Common myeloid progenitor, CD34-positive (primary cell): ENCODE measurements around the gene TPM2.

Experiments used
- CTCF ChIA-PET: fragments of 350-600 bp; sonication (Branson Sonifier 250); formaldehyde crosslinking; loops from one replicate; lab custom pipeline; 2021; ENCODE audit warnings: antibody characterized with exemption; lab: Charles Lee
- POLR2A ChIA-PET: fragments of 350-600 bp; sonication (Branson Sonifier 250); formaldehyde crosslinking; loops from one replicate; lab custom pipeline; 2021; ENCODE audit warnings: antibody characterized with exemption; lab: Charles Lee
- DNase-seq, 3 donors: peaks; one replicate each; pipeline versions ENCODE4 v3.0.0 to v3.0.0-alpha.2; 2013
- H3K27ac ChIP-seq, 2 experiments: 1 replicate in 1 of 2; 2 replicates in 1 of 2; pipeline ENCODE4 v1.7.0; 2013; ENCODE audit warnings: inconsistent platforms in 2 of 2, low read length in 2 of 2, mild to moderate bottlenecking in 2 of 2, low read depth in 1 of 2, moderate library complexity in 1 of 2; ENCODE audit not compliant: severe bottlenecking in 2 of 2, insufficient read depth in 1 of 2, poor library complexity in 1 of 2
- H3K27me3 ChIP-seq, 5 experiments: replicated peaks in 2 of 5; 1 replicate in 3 of 5; 2 replicates in 2 of 5; pipeline versions ENCODE4 v1.6.1 to v1.7.0; 2013; ENCODE audit warnings: low read length in 4 of 5, mild to moderate bottlenecking in 2 of 5, moderate library complexity in 2 of 5, inconsistent platforms in 1 of 5; ENCODE audit not compliant: insufficient read depth in 5 of 5, control insufficient read depth in 4 of 5
- H3K36me3 ChIP-seq, 4 experiments: 1 replicate in 2 of 4; 2 replicates in 2 of 4; pipeline versions ENCODE4 v1.6.1 to v1.7.0; 2013; ENCODE audit warnings: low read length in 3 of 4, control low read depth in 1 of 4, mild to moderate bottlenecking in 1 of 4; ENCODE audit not compliant: control insufficient read depth in 4 of 4, insufficient read depth in 4 of 4
- H3K4me1 ChIP-seq, 4 experiments: 1 replicate in 3 of 4; 2 replicates in 1 of 4; pipeline versions ENCODE4 v1.6.1 to v1.7.1; 2013; ENCODE audit warnings: low read length in 3 of 4, mild to moderate bottlenecking in 3 of 4, control low read depth in 1 of 4, inconsistent platforms in 1 of 4, moderate library complexity in 1 of 4; ENCODE audit not compliant: control insufficient read depth in 4 of 4, insufficient read depth in 4 of 4; ENCODE audit errors: control extremely low read depth in 1 of 4
- H3K4me3 ChIP-seq, 7 experiments: 1 replicate in 4 of 7; 2 replicates in 3 of 7; pipeline versions ENCODE4 v1.5.1 to v1.7.0; 2013; ENCODE audit warnings: mild to moderate bottlenecking in 7 of 7, low read length in 6 of 7, moderate library complexity in 6 of 7, inconsistent platforms in 2 of 7, low read depth in 2 of 7, control low read depth in 1 of 7; ENCODE audit not compliant: insufficient read depth in 4 of 7, control insufficient read depth in 1 of 7; ENCODE audit errors: extremely low read depth in 1 of 7
- H3K9me3 ChIP-seq, 5 experiments: 1 replicate in 4 of 5; 2 replicates in 1 of 5; pipeline versions ENCODE4 v1.6.1 to v1.7.1; 2013; ENCODE audit warnings: low read length in 4 of 5, mild to moderate bottlenecking in 2 of 5, inconsistent platforms in 1 of 5, low read depth in 1 of 5, moderate library complexity in 1 of 5; ENCODE audit not compliant: control insufficient read depth in 4 of 5, insufficient read depth in 2 of 5; ENCODE audit errors: control extremely low read depth in 1 of 5
- WGBS: methylation state at CpG from one replicate; pipeline ENCODE4 v1.1.5; 2013; ENCODE audit not compliant: insufficient coverage; 5-methylcytosine and 5-hydroxymethylcytosine counted together

TPM2 gene

GRCh38 chr9:35732800-35733541 is 43.2 kb upstream of the TPM2 start:
- peak; percentile 51 to 61 (median 58) for DNase-seq
- peaks cover 37 to 54% (median 53%) of the 10 kb centered on the region in 4 experiments for H3K4me1 ChIP-seq
- CTCF ChIA-PET = interaction anchor here (0.9 to 11.2 kb wide), 16 partner anchors 10 to 178 kb away, joined by 3 to 190 read pairs (median 6); partner anchors contain the start of genes CCDC107, FAM221B, GBA2 and HINT2
- no peaks in the 10 kb centered on the region for H3K27me3 ChIP-seq
- H3K4me3 ChIP-seq = peak overlapping the region; percentile 50 to 97 (median 86)
- POLR2A ChIA-PET = interaction anchor here (1.3 to 3.6 kb wide), 7 partner anchors 11 to 100 kb away, joined by 3 to 10 read pairs (median 4); partner anchors contain the start of gene SPAG8
- H3K27ac ChIP-seq = peak overlapping the region; percentile 59 to 94
- H3K9me3 ChIP-seq = no peaks in the 10 kb centered on the region
- H3K36me3 ChIP-seq = peaks cover 10 to 36% (median 20%) of the 10 kb centered on the region in 4 experiments
- WGBS = 0% methylated on average over 3 of the region's 14 CpGs

DNA sequence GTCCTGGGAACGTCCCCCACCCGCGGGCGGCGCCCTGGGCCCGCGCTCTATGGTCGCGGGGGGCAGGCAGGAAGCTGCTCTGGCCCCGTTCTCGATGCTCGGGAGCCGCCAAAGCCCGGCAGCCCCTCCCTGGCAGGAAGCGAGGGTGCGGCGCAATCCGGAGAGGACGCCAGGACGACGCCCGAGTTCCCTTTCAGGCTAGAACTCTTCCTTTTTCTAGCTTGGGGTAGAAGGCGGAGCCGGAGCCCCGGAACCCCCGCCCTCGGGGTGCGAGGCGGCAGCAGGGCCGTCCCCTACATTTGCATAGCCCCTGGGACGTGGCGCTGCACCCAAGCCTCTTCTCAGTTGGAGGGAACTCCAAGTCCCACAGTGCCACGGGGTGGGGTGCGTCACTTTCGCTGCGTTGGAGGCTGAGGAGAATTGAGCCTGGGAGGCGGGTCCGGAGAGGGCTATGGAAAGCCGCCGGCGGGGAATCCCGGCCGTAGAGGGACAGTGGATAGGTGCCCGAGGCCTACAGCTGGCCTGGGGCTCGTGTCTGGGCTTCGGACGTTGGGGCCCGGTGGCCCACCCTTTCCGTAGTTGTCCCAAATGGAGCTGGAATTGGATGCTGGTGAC is 42.6 kb upstream of the TPM2 start, which contains the start of the genes CREB3 and TLN1:
Gene CREB3, plus strand, starts transcription at position 482 of the 615 bp plus-strand sequence. Its CDS starts 107 bp downstream, at position 589.
Gene TLN1, minus strand, starts transcription at position 11 of the 615 bp plus-strand sequence. CDS start 6,501 bp downstream, outside the sequence.
- Histone ChIP-seq H3K36me3 (peaks cover 7 to 29% (median 17%) of the 10 kb centered on the region in 4 experiments), H3K27me3 (no peaks in the 10 kb centered on the region), H3K4me3 (peak within 1 kb of the TSS; percentile 50 to 97 (median 86)), H3K4me1 (peaks cover 40 to 61% (median 59%) of the 10 kb centered on the region in 4 experiments), H3K9me3 (no peaks in the 10 kb centered on the region), H3K27ac (peak within 1 kb of the TSS; percentile 78 to 94)
- POLR2A ChIA-PET = interaction anchor here (1.3 to 3.6 kb wide), 8 partner anchors 11 to 101 kb away, joined by 3 to 10 read pairs (median 4); partner anchors contain the start of gene SPAG8
- CTCF ChIA-PET = interaction anchor here (0.9 to 11.2 kb wide), 22 partner anchors 9 to 179 kb away, joined by 3 to 190 read pairs (median 5); partner anchors contain the start of genes CCDC107, FAM221B, GBA2 and HINT2
- peak; percentile 99 for DNase-seq
- WGBS = 0% methylated on average over 49 of the region's 49 CpGs

DNA sequence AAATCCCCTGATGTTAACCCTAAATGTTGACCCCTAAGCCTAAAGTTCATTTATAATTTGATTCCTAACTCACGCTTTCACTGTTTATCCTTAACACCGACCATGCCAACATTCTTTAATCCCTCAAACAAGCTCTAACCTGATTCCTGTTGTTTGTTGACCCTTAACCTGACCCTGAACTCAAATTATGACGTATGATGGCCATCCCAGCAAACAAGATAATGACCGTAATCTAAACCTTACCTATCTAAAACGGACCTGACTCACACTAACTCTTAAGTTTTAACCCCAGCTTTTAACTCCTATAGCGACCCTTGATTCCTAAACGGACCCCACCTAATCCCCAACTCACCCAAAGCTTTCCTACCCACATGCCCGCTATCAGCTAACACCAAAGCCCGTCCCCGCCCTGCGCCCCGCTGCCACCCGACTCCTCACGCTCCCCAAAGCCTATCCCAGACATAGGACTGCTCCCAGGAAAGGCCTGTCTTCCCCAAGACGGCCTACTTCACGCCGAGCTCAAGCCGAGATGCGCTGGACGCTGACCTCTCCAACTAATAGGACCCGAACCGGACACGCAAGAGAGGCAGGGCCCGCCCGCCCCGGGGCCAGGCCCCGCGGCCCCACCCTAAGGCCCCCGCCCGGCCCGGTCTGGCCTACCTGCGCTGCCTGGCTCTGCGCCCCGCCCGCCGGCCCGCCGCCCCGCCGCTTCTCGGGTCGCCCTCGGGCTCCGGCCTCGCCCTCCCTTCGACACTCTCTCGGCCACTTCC is 41.9 kb upstream of the TPM2 start:
- Histone ChIP-seq H3K27me3 (no peaks in the 10 kb centered on the region), H3K4me1 (peaks cover 43 to 68% (median 66%) of the 10 kb centered on the region in 4 experiments), H3K36me3 (peaks cover 2 to 23% (median 10%) of the 10 kb centered on the region in 4 experiments), H3K27ac (peak overlapping the region; percentile 78 to 94), H3K4me3 (peak overlapping the region; percentile 50 to 97 (median 86)), H3K9me3 (no peaks in the 10 kb centered on the region)
- POLR2A ChIA-PET = interaction anchor here (0.8 to 3.6 kb wide), 9 partner anchors 12 to 114 kb away, joined by 3 to 10 read pairs (median 4); partner anchors contain the start of gene SPAG8
- WGBS = under 1% methylated on average over 30 of the region's 47 CpGs
- peak in 1 of 3 donors; percentile 30 for DNase-seq
- CTCF ChIA-PET = interaction anchor here (0.7 to 11.2 kb wide), 21 partner anchors 8 to 128 kb away, joined by 3 to 190 read pairs (median 5); partner anchors contain the start of genes CCDC107, GBA2, HINT2 and RGP1

DNA sequence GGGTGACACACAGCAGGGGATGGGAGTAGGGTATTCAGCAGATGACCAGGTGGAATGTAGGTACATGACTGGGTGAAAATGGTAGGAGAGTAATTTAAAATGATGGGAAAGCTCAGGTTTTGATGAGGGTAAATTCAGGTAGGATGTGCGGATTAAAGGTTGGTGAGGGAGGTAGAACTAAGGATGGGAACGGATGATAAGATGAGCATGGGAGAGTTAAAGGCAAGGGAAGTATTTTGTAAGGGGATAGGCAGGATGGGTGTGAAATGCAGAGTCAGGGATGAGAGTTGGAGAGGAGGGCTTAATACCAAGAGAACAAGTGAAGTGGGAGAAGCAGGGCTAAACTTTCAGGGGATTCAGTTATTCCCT is 40.7 kb upstream of the TPM2 start:
- Histone ChIP-seq H3K9me3 (no peaks in the 10 kb centered on the region), H3K4me3 (peak overlapping the region in 6 of 7 experiments; percentile 73 to 97 (median 88)), H3K36me3 (peaks cover 3 to 13% (median 4%) of the 10 kb centered on the region in 4 experiments), H3K4me1 (peaks cover 44 to 75% (median 70%) of the 10 kb centered on the region in 4 experiments), H3K27me3 (no peaks in the 10 kb centered on the region), H3K27ac (peak overlapping the region in 1 of 2 experiments; percentile 94)
- 86% methylated on average over 2 of the region's 2 CpGs for WGBS
- no peak for DNase-seq
- ChIA-PET CTCF (interaction anchor here (0.8 to 11.2 kb wide), 14 partner anchors 9 to 127 kb away, joined by 3 to 190 read pairs (median 4); partner anchors contain the start of genes CCDC107, GBA2, RGP1 and RMRP), POLR2A (interaction anchor here (3.6 kb wide), 1 partner anchor 18 kb away, joined by 10 read pairs; no protein-coding TSS in a partner anchor)

- 3% methylated on average over 5 of the region's 6 CpGs for WGBS
- H3K4me3 ChIP-seq = peak overlapping the region in 6 of 7 experiments; percentile 73 to 97 (median 88)
- peak; percentile 50 to 66 (median 61) for DNase-seq
- H3K27me3 ChIP-seq = no peaks in the 10 kb centered on the region
- ChIA-PET CTCF (interaction anchor here (0.8 to 11.2 kb wide), 18 partner anchors 9 to 126 kb away, joined by 3 to 190 read pairs (median 4); partner anchors contain the start of genes CCDC107, GBA2, RGP1 and RMRP), POLR2A (interaction anchor here (3.6 kb wide), 1 partner anchor 18 kb away, joined by 10 read pairs; no protein-coding TSS in a partner anchor)
- peaks cover 3 to 14% (median 8%) of the 10 kb centered on the region in 4 experiments for H3K36me3 ChIP-seq
- H3K9me3 ChIP-seq = no peaks in the 10 kb centered on the region
- peaks cover 44 to 75% (median 70%) of the 10 kb centered on the region in 4 experiments for H3K4me1 ChIP-seq
- H3K27ac ChIP-seq = peak overlapping the region in 1 of 2 experiments; percentile 94
Observed at GRCh38 chr9:35729700-35730485, 40.2 kb upstream of the TPM2 start.
